ENCODE results near the gene SCFD1.

DNA sequence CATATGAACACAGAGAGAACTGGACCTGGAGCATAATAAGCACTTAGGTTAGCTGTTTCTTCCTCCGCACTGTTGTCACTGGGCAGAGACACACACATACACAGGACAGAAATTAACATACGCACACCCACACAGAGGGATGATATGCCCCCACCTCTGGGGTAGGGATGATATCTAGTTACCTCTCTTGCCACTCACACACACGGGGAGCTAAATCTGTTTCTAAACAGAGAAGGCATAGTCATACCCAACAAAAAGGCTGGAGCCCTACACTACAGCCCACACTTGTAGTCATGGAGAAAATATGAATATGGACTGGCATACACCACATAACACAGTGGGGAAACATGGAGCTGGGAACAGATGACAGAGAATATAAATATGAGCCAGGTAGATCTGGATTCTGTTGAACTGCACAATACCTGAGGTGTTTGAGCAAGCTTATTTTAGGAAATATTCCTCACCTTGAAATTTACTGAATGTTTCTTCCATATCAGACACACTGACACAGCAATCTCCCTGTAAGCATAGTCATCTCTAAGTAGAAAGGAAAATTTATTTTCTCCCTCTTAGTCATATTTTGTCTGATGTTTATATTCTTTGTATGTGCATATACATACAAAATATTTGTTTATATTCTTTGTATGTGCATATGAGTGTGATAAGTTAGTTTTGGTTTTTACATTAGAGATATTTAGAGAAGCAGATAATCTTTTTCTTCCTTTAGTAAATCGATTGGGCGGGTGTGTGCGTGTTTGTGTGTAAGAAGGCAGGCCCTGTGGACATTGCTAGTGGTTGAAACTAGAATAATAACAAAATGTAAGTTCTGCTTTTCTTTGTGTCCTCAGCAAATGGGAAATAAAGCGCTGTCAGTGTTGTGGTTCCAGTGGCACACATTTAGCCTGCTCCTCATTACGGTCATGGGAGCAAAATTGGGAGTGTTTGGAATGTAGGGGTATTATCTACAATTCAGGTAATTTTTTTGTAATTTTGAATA lies 20.9 kb upstream of the SCFD1 start:
- TF ChIP-seq, protein P1, sequence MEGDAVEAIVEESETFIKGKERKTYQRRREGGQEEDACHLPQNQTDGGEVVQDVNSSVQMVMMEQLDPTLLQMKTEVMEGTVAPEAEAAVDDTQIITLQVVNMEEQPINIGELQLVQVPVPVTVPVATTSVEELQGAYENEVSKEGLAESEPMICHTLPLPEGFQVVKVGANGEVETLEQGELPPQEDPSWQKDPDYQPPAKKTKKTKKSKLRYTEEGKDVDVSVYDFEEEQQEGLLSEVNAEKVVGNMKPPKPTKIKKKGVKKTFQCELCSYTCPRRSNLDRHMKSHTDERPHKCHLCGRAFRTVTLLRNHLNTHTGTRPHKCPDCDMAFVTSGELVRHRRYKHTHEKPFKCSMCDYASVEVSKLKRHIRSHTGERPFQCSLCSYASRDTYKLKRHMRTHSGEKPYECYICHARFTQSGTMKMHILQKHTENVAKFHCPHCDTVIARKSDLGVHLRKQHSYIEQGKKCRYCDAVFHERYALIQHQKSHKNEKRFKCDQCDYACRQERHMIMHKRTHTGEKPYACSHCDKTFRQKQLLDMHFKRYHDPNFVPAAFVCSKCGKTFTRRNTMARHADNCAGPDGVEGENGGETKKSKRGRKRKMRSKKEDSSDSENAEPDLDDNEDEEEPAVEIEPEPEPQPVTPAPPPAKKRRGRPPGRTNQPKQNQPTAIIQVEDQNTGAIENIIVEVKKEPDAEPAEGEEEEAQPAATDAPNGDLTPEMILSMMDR (IDR thresholded peaks at IDR 0.05) = no peak
- TF ChIP-seq POLR2A (IDR thresholded peaks at IDR 0.05) = no peak
